Measurements from ENCODE around the gene PDXK. TPM values are rescaled to one million over a fixed set of nuclear protein-coding genes. Genes with fewer than 3 reads are reported as not detected.
A peak's percentile ranks its signal among the peaks of the same experiment; 100 is the strongest.

PDXK gene
- total and polyA plus RNA-seq, 9 of the 15 experiments (the other 6 are each of a cell fraction or from before 2014, with no cell fraction given) = 5.6 to 162 (median 76.5) TPM

DNA sequence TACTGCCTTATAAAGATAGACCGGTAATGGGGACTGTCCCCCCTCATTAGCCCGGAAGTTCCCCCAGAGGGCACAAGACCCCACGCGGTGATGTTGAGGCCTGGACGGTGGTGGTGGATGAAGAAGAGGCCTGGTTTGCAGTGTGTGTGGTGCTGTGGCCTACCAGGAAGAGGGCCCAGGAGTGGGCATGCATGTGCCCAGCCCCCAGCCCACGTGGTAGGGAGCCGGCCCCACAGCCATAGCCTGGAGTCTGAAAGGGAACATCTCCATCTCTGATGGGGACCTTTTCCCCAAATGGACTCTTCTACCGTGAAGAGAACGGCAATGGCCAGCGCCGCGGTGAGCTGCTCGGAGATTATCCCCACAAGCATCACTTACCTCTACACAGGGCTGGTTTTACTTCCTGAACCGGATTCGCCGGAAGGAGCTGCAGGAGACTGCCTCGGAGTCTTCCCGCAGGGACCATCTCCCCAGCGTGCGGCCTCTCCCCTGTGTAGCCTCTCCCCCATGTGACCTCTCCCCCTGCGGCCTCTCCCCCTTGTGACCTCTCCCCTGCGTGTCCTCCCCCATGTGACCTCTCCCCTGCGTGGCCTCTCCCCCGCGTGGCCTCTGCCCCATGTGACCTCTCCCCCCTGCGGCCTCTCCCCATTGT is 91.0 kb downstream of the PDXK start:
- no TSS peak for BruUV-seq (replicated peaks)
- CTCF ChIA-PET (ENCODE audit: low intra/inter-chr PET ratio) = interaction anchor here (0.6 to 2.1 kb wide), 4 partner anchors 129 to 457 kb away, joined by 3 to 35 read pairs (median 4); no protein-coding TSS in a partner anchor
- H3K4me2 ChIP-seq (ENCODE audit: insufficient read depth, low read length) = no peak overlapping the region

More for the DNA sequence above, 91.0 kb downstream of the PDXK start:
- H4K20me1 ChIP-seq (replicated peaks; ENCODE audit: control insufficient read depth, insufficient read depth, low read length) = 0 out of 2 replicates have a peak, but pooled peaks cover 5% of the 10 kb centered on the region
- peak overlapping the region in 1 of 2 experiments; percentile 69; a peak in 2 of 4 replicates for H3K9ac ChIP-seq (ENCODE audit: insufficient read depth in 1 of 2, low read depth in 2 of 2, low read length in 2 of 2)
- WGBS (ENCODE audit: insufficient coverage, low coverage, missing lambda C conversion rate) = 85% methylated on average over 20 of the region's 26 CpGs
- DNase-seq (ENCODE audit: extremely low read depth in 1 of 4, low spot score in 3 of 4) = no peak
- FAIRE-seq = no peak
- no peaks in the 10 kb centered on the region for H3K79me2 ChIP-seq (ENCODE audit: control insufficient read depth, insufficient read depth, low read length)
- in situ Hi-C loops (cut with MboI) = loop anchor here (5.0 kb wide), 1 partner anchor 132 kb away; no protein-coding TSS in a partner anchor
- no peaks in the 10 kb centered on the region for H3K27me3 ChIP-seq (ENCODE audit: control insufficient read depth in 2 of 2, insufficient read depth in 2 of 2, low read length in 2 of 2)
- peaks cover 4% of the 10 kb centered on the region for H3K9me1 ChIP-seq (ENCODE audit: control insufficient read depth, insufficient read depth, low read length)
- POLR2A ChIA-PET = interaction anchor here (0.6 to 1.9 kb wide), 9 partner anchors 9 to 175 kb away, joined by 3 to 6 read pairs (median 4); no protein-coding TSS in a partner anchor
- peaks cover 18 to 90% of the 10 kb centered on the region in 2 experiments for H3K4me1 ChIP-seq (replicated peaks in 1 of 2; ENCODE audit: control insufficient read depth in 2 of 2, insufficient read depth in 2 of 2, low read length in 2 of 2)
- H3K4me3 ChIP-seq = no peak overlapping the region
- no peak for ATAC-seq
- no peak for TF ChIP-seq FOXA3 (CRISPR knock-in tag; conservative IDR thresholded peaks at IDR 0.05 in 1 of 2, IDR thresholded peaks at IDR 0.05 in 1 of 2)
- TF ChIP-seq NR1H2 (CRISPR knock-in tag; IDR thresholded peaks at IDR 0.05) = no peak
- TF ChIP-seq, protein P1, sequence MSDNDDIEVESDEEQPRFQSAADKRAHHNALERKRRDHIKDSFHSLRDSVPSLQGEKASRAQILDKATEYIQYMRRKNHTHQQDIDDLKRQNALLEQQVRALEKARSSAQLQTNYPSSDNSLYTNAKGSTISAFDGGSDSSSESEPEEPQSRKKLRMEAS (CRISPR knock-in tag; IDR thresholded peaks at IDR 0.05) = no peak
- no peak for TF ChIP-seq EZH2 (IDR thresholded peaks at IDR 0.05; ENCODE audit: borderline replicate concordance, low read depth, low read length)
- peak; percentile 20; the same call in 1 of the 2 replicates for TF ChIP-seq POLR2G (IDR thresholded peaks at IDR 0.05; ENCODE audit: low read depth, low read length)
- TF ChIP-seq ZC3H4 (CRISPR knock-in tag; IDR thresholded peaks at IDR 0.05; ENCODE audit: borderline replicate concordance) = 0 out of 2 replicates have a peak, but pooled peaks have one; percentile 27
- TF ChIP-seq, protein P2, sequence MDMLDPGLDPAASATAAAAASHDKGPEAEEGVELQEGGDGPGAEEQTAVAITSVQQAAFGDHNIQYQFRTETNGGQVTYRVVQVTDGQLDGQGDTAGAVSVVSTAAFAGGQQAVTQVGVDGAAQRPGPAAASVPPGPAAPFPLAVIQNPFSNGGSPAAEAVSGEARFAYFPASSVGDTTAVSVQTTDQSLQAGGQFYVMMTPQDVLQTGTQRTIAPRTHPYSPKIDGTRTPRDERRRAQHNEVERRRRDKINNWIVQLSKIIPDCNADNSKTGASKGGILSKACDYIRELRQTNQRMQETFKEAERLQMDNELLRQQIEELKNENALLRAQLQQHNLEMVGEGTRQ (CRISPR knock-in tag; IDR thresholded peaks at IDR 0.05) = no peak
- no peak for TF ChIP-seq CREM (IDR thresholded peaks at IDR 0.05; ENCODE audit: low read depth)
- no peak; the same call in 1 of the 2 replicates for TF ChIP-seq ZBTB7A (IDR thresholded peaks at IDR 0.05; ENCODE audit: borderline replicate concordance, control insufficient read depth, low read depth, low read length)
- TF ChIP-seq BRD4 (IDR thresholded peaks at IDR 0.05) = no peak
- TF ChIP-seq RFX7 (CRISPR knock-in tag; IDR thresholded peaks at IDR 0.05) = no peak
- TF ChIP-seq, protein P3, sequence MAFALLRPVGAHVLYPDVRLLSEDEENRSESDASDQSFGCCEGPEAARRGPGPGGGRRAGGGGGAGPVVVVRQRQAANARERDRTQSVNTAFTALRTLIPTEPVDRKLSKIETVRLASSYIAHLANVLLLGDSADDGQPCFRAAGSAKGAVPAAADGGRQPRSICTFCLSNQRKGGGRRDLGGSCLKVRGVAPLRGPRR (CRISPR knock-in tag; IDR thresholded peaks at IDR 0.05) = no peak
- TF ChIP-seq, protein P4, sequence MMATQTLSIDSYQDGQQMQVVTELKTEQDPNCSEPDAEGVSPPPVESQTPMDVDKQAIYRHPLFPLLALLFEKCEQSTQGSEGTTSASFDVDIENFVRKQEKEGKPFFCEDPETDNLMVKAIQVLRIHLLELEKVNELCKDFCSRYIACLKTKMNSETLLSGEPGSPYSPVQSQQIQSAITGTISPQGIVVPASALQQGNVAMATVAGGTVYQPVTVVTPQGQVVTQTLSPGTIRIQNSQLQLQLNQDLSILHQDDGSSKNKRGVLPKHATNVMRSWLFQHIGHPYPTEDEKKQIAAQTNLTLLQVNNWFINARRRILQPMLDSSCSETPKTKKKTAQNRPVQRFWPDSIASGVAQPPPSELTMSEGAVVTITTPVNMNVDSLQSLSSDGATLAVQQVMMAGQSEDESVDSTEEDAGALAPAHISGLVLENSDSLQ (IDR thresholded peaks at IDR 0.05) = no peak
- TF ChIP-seq POLR2A (conservative IDR thresholded peaks at IDR 0.05) = 0 out of 2 replicates have a peak, but pooled peaks have one; percentile 16
- TF ChIP-seq FIP1L1 (IDR thresholded peaks at IDR 0.05; ENCODE audit: low read depth, low read length, poor library complexity, severe bottlenecking) = peak; percentile 44
- no peak overlapping the region for H2AFZ ChIP-seq (ENCODE audit: low read depth, low read length)
- H3K27ac ChIP-seq (ENCODE audit: extremely low read depth, low read depth, low read length) = no peak overlapping the region
- intact Hi-C loops (cut with micrococcal nuclease) = loop anchor here (2.0 to 5.0 kb wide), 3 partner anchors 45 to 129 kb away; no protein-coding TSS in a partner anchor
- peaks cover 21% of the 10 kb centered on the region; the same call in 2 of the 3 replicates for H3K36me3 ChIP-seq (ENCODE audit: control insufficient read depth, insufficient read depth, low read length)
- no peaks in the 10 kb centered on the region for H3K9me3 ChIP-seq (replicated peaks; ENCODE audit: control insufficient read depth, insufficient read depth, low read depth, low read length)

Measured in K562 (cell line).